Mesothelial cell of epicardium (in vitro differentiated cells): ENCODE results near the gene TTC7B. TPM values are rescaled to one million over a fixed set of nuclear protein-coding genes. Genes with fewer than 3 reads are reported as not detected.

Experiments used
- DNase-seq, 2 experiments: peaks; one replicate each; pipeline ENCODE4 v3.0.0; 2021; ENCODE audit warnings: low spot score in 2 of 2; ENCODE audit not compliant: unreplicated experiment in 2 of 2
- H3K27ac Mint-ChIP-seq: 2 replicates; pipeline ENCODE4 v1.8.0; 2021; ENCODE audit warnings: mixed read lengths
- H3K27me3 Mint-ChIP-seq: 2 replicates; pipeline ENCODE4 v1.8.0; 2021; ENCODE audit warnings: low read depth, mixed read lengths
- H3K36me3 Mint-ChIP-seq: 2 replicates; pipeline ENCODE4 v1.8.0; 2021; ENCODE audit warnings: mixed read lengths
- H3K4me1 Mint-ChIP-seq: 2 replicates; pipeline ENCODE4 v1.8.0; 2021; ENCODE audit warnings: mixed read lengths
- H3K4me3 Mint-ChIP-seq: 2 replicates; pipeline ENCODE4 v1.8.0; 2021; ENCODE audit warnings: mild to moderate bottlenecking, moderate library complexity, mixed read lengths
- H3K9me3 Mint-ChIP-seq: 2 replicates; pipeline ENCODE4 v1.8.0; 2021; ENCODE audit warnings: mixed read lengths
- total RNA-seq: library from RNA; stranded (reverse); gene quantifications from 3 replicates; pipeline ENCODE4 v1.2.1, GENCODE V29; 2021
- TF ChIP-seq, protein P1 (sequence below): fragments of 200-600 bp; sonication (generic); IDR thresholded peaks from one replicate; pipeline ENCODE4 v1.5.0; 2021; ENCODE audit warnings: antibody characterized with exemption; ENCODE audit not compliant: unreplicated experiment

Gene TTC7B
- total RNA-seq, 1 donor from 2014 or later = 56.5 TPM

DNA sequence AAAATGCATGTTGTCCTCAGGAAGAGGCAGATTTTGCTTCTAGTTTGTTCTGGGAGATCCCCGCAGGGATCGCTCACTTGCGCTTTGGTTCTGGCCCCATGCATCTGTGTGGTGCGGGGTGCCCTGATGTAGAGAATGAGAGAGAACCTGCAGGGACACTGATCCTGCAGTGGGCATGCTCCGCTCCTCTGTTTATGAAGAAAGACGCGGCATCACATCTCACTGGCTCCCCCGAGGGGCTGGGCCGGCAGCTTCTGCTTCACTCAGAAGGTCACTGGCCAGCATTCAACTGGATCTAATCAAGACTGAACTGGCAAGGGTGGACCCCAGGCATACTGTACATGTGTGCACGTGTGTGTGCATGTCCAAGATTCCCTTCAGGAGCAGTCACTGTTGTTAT, 255.2 kb downstream of the TTC7B start:
- Mint-ChIP-seq H3K9me3 (no peaks in the 10 kb centered on the region), H3K27ac (no peak overlapping the region), H3K27me3 (no peaks in the 10 kb centered on the region), H3K36me3 (no peaks in the 10 kb centered on the region), H3K4me1 (peaks cover 6% of the 10 kb centered on the region), H3K4me3 (no peak overlapping the region)
- DNase-seq = no peak
- TF ChIP-seq, protein P1, sequence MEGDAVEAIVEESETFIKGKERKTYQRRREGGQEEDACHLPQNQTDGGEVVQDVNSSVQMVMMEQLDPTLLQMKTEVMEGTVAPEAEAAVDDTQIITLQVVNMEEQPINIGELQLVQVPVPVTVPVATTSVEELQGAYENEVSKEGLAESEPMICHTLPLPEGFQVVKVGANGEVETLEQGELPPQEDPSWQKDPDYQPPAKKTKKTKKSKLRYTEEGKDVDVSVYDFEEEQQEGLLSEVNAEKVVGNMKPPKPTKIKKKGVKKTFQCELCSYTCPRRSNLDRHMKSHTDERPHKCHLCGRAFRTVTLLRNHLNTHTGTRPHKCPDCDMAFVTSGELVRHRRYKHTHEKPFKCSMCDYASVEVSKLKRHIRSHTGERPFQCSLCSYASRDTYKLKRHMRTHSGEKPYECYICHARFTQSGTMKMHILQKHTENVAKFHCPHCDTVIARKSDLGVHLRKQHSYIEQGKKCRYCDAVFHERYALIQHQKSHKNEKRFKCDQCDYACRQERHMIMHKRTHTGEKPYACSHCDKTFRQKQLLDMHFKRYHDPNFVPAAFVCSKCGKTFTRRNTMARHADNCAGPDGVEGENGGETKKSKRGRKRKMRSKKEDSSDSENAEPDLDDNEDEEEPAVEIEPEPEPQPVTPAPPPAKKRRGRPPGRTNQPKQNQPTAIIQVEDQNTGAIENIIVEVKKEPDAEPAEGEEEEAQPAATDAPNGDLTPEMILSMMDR = no peak

DNA sequence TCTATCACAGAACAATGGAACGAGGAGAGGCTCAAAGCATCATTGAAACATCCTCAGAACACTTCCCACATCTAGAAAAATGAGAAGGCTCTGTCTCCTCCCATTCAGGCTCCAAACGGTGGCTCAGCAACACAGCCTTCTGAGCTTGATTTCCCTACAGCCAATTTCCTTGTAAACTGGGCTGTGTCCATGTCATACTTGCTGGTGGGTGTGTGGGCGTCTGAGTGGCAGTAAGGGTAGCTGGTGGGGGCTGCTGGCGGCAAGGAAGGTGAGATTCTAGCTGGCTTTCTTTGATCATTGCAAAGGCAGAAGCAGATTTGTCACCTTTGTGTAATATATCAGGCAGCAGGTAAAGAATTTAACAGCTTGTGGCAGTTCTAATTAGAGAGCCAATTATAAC, 255.7 kb downstream of the TTC7B start:
- H3K36me3 Mint-ChIP-seq = no peaks in the 10 kb centered on the region
- no peak for DNase-seq
- no peak overlapping the region for H3K27ac Mint-ChIP-seq
- no peak overlapping the region for H3K4me3 Mint-ChIP-seq
- TF ChIP-seq, protein P1 = no peak
- peaks cover under 1% of the 10 kb centered on the region for H3K27me3 Mint-ChIP-seq
- peaks cover 10% of the 10 kb centered on the region for H3K4me1 Mint-ChIP-seq
- H3K9me3 Mint-ChIP-seq = no peaks in the 10 kb centered on the region

DNA sequence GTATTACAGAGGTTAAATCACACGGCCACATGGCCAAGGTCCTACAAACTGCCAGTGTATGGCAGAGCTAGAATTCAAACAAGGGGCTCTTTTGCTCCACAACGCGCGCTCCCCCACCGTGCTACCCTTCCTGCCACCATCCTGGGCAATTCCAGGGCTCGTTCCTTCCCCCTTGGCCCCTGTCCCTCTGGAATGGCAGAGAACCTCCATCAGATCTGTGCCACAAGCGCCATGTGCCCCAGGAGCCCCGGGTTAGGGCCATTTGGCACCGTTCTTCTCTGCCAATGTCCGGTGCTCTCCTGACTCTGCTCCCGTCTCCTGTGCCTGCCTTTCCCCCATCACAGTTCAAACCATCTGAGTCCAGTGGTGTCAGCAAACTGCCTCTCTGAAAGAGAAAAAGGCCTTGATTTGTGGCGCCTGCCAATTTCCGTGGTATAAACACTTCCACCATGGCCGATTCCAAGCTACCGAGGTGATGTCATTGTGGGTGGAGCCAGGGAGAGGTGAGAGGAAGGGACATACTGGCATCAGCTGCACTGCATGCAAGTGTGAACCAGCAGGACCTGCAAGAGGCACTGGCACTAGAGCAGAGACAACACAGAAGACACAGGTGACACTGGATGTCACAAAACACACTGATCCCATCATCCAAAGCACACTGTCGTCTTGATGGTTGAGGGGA, 256.3 kb downstream of the TTC7B start:
- TF ChIP-seq, protein P1 = no peak
- no peaks in the 10 kb centered on the region for H3K9me3 Mint-ChIP-seq
- H3K27ac Mint-ChIP-seq = no peak overlapping the region
- H3K27me3 Mint-ChIP-seq = peaks cover 2% of the 10 kb centered on the region
- no peaks in the 10 kb centered on the region for H3K36me3 Mint-ChIP-seq
- no peak overlapping the region for H3K4me3 Mint-ChIP-seq
- DNase-seq = no peak
- peaks cover 12% of the 10 kb centered on the region for H3K4me1 Mint-ChIP-seq

DNA sequence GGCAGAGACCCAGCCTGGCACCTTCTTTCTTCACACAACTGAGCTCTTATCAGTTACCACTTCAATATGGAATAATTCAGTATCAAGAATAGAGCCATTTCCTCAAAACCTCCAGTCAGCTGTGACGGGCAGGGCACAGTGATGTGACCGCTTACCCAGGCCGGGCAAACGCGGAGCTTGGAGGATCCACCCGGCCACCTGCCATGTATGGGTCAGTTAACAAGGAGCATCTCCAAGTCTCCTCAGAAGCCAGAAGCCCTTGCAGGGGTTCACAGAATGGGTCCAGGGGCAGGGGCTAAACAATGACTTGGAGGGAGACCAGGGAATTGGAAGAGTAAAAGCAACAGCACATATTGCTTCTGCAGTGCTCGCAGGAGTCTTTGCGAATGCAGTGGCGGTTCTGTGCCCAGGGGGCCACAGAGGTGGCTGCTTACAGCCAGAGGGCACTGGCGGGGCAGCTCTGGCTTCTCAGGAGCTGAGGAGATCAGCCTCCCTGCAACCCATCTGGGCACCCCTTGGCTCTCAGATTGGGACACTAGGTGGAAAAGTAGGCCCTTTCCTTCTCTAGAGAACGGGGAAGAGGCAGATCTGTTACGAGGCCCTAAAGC, 257.1 kb downstream of the TTC7B start:
- H3K9me3 Mint-ChIP-seq = no peaks in the 10 kb centered on the region
- H3K36me3 Mint-ChIP-seq = no peaks in the 10 kb centered on the region
- H3K27ac Mint-ChIP-seq = no peak overlapping the region
- no peak for DNase-seq
- H3K4me1 Mint-ChIP-seq = peaks cover 12% of the 10 kb centered on the region
- peaks cover 2% of the 10 kb centered on the region for H3K27me3 Mint-ChIP-seq
- TF ChIP-seq, protein P1 = no peak
- no peak overlapping the region for H3K4me3 Mint-ChIP-seq

DNA sequence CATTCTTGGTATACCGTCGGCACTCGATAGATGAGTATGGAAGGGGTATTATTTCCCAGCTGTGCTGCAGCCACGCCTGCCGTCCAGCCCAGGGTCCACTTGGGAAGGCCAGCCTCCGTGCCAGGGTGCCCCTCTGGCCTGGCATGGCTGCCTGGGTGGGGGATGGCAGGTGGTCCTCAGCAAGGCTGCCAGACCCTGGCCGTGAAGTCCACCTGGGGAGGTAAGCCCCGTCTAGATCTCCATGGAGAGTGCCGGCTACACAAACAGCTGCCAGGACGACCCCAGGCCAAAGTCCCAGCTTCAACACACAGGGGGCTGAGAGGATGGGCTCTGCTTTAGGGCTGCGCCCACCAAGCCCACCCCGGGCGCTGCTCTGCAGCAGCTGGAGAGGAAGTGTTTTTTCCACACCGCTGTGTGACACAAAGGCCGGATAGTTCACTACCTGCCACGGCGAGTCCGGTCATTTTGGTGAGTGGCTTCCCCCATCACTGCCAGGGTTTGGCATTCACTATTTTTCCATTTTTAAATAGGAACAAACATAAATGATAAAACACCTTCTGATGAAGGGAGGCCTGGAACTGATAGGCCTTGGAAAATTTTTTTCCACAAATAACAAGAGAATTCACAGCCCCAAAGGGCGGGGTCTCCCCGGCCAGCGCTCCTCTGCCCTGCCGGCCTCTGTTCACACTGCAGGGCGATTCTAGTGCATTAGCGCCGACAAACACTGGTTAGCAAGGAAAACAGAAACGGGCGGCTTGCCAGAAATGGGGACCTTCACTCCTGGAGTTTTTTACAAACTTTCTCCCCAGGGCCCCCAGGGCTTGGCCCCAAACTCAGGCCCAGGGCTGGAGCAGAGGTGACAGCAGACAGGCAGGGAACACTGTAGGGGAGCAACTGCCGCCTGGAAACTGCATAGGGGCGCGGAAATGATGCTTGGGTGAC, 257.9 kb downstream of the TTC7B start:
- no peaks in the 10 kb centered on the region for H3K9me3 Mint-ChIP-seq
- peaks cover 12% of the 10 kb centered on the region for H3K4me1 Mint-ChIP-seq
- peaks cover 2% of the 10 kb centered on the region for H3K27me3 Mint-ChIP-seq
- no peak overlapping the region for H3K27ac Mint-ChIP-seq
- TF ChIP-seq, protein P1 = no peak
- no peak for DNase-seq
- no peak overlapping the region for H3K4me3 Mint-ChIP-seq
- H3K36me3 Mint-ChIP-seq = no peaks in the 10 kb centered on the region
